Ishikawa (cell line): Measurements from ENCODE around the gene CD74.

ENCODE experiments used
- CEBPB ChIP-seq: IDR thresholded peaks from 2 replicates; pipeline ENCODE4 v1.6.1; 2012
- CREB1 ChIP-seq: IDR thresholded peaks from 2 replicates; pipeline ENCODE4 v1.6.1; 2012; ENCODE audit warnings: low read depth
- EGR1 ChIP-seq: IDR thresholded peaks from 2 replicates; pipeline ENCODE4 v1.6.1; 2012
- EP300 ChIP-seq: IDR thresholded peaks from 2 replicates; pipeline ENCODE4 v1.6.1; 2012; ENCODE audit warnings: borderline replicate concordance
- FOXM1 ChIP-seq: IDR thresholded peaks from 2 replicates; pipeline ENCODE4 v1.6.1; 2012; ENCODE audit warnings: low read depth, borderline replicate concordance
- MAX ChIP-seq: IDR thresholded peaks from 2 replicates; pipeline ENCODE4 v1.6.1; 2012
- NFIC ChIP-seq: IDR thresholded peaks from 2 replicates; pipeline ENCODE4 v1.6.1; 2012
- RAD21 ChIP-seq: IDR thresholded peaks from 2 replicates; pipeline ENCODE4 v1.6.1; 2012; ENCODE audit warnings: low read depth
- REST ChIP-seq: IDR thresholded peaks from 2 replicates; pipeline ENCODE4 v1.6.1; 2012; ENCODE audit warnings: low read depth, mild to moderate bottlenecking
- TAF1 ChIP-seq: IDR thresholded peaks from 2 replicates; pipeline ENCODE4 v1.6.1; 2012; ENCODE audit warnings: low read depth, mild to moderate bottlenecking
- TCF12 ChIP-seq: IDR thresholded peaks from 2 replicates; pipeline ENCODE4 v1.6.1; 2012; ENCODE audit warnings: low read depth
- TEAD4 ChIP-seq: IDR thresholded peaks from 2 replicates; pipeline ENCODE4 v1.6.1; 2012
- USF1 ChIP-seq: IDR thresholded peaks from 2 replicates; pipeline ENCODE4 v1.6.1; 2012
- YY1 ChIP-seq: IDR thresholded peaks from 2 replicates; pipeline ENCODE4 v1.6.1; 2012; ENCODE audit warnings: low read depth
- ZBTB7A ChIP-seq: IDR thresholded peaks from 2 replicates; pipeline ENCODE4 v1.6.1; 2012; ENCODE audit warnings: low read depth

Gene CD74

GRCh38 chr5:150355791-150356190 is 56.9 kb downstream of the CD74 start:
- TF ChIP-seq USF1, result no peak
- no peak for TF ChIP-seq MAX
- TF ChIP-seq TEAD4, result no peak
- TF ChIP-seq REST, result no peak
- no peak for TF ChIP-seq TAF1
- no peak for TF ChIP-seq FOXM1
- no peak for TF ChIP-seq RAD21
- no peak for TF ChIP-seq CEBPB
- TF ChIP-seq ZBTB7A, result no peak
- no peak for TF ChIP-seq EGR1

GRCh38 chr5:150353032-150353675 is 59.6 kb downstream of the CD74 start:
- TF ChIP-seq CEBPB, result no peak
- no peak for TF ChIP-seq EGR1
- no peak for TF ChIP-seq FOXM1
- TF ChIP-seq TAF1, result no peak
- TF ChIP-seq USF1, result no peak
- TF ChIP-seq NFIC, result no peak
- no peak for TF ChIP-seq MAX
- no peak for TF ChIP-seq REST
- TF ChIP-seq TEAD4, result no peak
- TF ChIP-seq YY1, result no peak
- no peak for TF ChIP-seq ZBTB7A
- no peak for TF ChIP-seq TCF12
- no peak for TF ChIP-seq RAD21
- no peak for TF ChIP-seq CREB1
- no peak for TF ChIP-seq EP300

- TF ChIP-seq ZBTB7A (no peak), TCF12 (no peak), MAX (no peak), YY1 (no peak)
Observed at GRCh38 chr5:150352244-150353031, 60.3 kb downstream of the CD74 start.
